NCI-H774 (cell line): ENCODE results near the gene MYL10.

Source experiments
- DNase-seq: peaks from one replicate; lab custom pipeline; 2025; lab: John Stamatoyannopoulos, UW

The MYL10 gene

DNA sequence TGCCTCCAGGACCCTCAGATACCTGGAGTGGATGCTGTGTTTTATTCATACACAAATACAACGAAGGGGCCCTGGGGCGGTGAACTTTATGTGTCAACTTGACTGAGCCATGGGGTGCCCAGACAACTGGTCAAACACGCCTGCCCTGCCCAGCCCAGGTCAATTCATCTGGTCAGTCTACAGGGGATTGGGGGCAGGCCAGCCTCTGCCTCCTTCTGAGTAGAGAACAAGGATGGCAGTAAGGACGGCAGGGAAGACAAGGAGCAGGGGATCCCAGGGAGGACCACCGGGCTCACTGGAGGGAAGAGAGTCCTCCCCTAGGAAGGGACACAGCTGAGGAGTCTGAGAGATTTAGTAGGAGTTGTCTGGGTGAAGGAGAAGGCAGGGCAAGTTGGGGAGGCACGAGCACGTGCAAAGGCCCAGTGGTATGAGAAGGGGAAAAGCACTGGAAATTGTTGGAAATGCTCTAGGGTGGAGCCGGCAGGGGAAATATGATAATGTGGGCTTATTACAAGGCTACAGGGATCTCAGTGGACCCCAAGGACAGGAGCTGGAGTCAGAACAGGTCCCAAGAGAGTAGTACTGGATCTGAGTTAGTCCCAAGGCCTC, 63.4 kb downstream of the MYL10 start:
- DNase-seq, result no peak

DNA sequence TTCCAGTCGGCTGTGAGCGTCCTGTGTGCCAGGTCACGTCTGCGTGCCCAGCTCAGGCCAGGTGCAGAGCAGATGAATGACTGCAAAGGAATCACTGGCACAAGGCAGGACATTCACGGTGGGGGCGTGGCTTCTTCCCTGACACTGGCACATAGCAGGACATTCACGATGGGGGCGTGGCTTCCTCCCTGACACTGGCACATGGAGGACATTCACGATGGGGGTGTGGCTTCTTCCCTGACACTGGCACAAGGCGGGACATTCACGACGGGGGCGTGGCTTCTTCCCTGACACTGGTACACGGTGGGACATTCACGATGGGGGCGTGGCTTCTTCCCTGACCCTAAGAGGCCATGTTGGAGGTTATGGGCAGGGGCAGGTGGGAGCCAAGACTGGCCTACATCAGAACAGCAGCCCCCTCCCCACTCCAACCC, 64.3 kb downstream of the MYL10 start:
- DNase-seq, result peak; percentile 34

DNA sequence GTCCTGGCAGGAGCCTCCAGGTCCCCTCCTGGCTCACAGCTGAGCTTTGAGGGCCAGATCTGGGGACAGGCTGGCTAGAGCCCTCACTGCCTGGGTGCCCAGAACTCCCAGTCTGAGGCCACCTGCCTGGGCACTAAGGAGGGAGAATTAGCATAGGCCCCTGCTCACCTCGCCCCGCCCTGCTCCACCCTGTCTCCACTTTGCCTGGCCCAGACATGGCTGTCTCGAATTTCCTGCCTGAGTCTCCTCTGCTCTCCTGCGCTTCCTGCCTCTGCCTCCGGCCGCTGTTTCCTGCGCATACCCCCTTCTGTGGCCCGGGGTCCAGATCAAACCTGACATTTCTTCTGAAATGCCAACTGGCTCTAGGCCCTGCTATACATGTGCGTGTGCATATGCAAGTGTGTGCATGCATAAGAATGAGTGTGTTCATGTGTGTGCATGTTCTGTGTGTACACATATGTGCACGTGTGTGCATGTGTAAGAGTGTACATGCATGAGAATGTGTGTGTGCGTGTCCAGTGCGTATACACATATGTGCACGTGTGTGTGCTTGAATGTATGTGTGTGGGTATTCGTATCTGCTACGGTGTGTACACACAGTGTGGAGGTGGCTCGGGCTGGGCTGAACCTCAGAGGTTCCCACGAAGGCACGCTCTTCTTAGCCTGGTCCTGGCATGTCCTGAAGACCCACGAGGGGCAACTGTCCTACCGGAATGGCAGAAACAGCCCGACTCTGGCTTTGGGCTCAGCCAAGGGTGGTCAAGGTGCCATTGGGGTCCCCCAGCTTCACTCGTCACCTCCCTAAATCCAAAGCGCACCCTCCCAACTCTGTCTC, 64.9 kb downstream of the MYL10 start:
- DNase-seq, result no peak
